H1 (cell line): ENCODE measurements around the gene VOPP1. TPM values are rescaled to one million over a fixed set of nuclear protein-coding genes. Genes with fewer than 3 reads are reported as not detected.
"Not testable (repeated sequence)": the region's sequence is repeated elsewhere in the genome, so short reads cannot be mapped to it uniquely, and the experiment has no call there.

Source experiments
- CTCF ChIA-PET: fragments of 300-600 bp; sonication (Branson Sonifier 250); formaldehyde crosslinking; loops from one replicate; lab custom pipeline; 2021; ENCODE audit not compliant: partially characterized antibody; lab: Charles Lee
- POLR2A ChIA-PET: fragments of 300-600 bp; sonication (Branson Sonifier 250); formaldehyde crosslinking; loops from one replicate; lab custom pipeline; 2021; ENCODE audit warnings: inconsistent platforms; ENCODE audit not compliant: partially characterized antibody; lab: Charles Lee
- DNase-seq, 2 experiments: peaks; one replicate each; pipeline versions ENCODE4 v3.0.0 to v3.0.0-alpha.2; 2010 to 2022; ENCODE audit warnings: low spot score in 2 of 2, low read depth in 1 of 2, mixed read lengths in 1 of 2
- FAIRE-seq: peaks from 2 replicates; lab custom pipeline; 2011; peaks lifted over from hg19 to GRCh38; lab: Jason Lieb, UNC
- H2AFZ ChIP-seq: 2 replicates; pipeline ENCODE4 v1.8.1; 2012; ENCODE audit warnings: low read length, inconsistent platforms
- H2AK5ac ChIP-seq: 2 replicates; pipeline ENCODE4 v1.6.1; 2013; ENCODE audit warnings: low read depth, low read length
- H2BK120ac ChIP-seq: replicated peaks from 2 replicates; pipeline ENCODE3; 2013; ENCODE audit warnings: low read depth, low read length, inconsistent platforms
- H2BK12ac ChIP-seq: 2 replicates; pipeline ENCODE4 v1.6.1; 2013; ENCODE audit warnings: low read depth, low read length
- H2BK15ac ChIP-seq: 2 replicates; pipeline ENCODE4 v1.6.1; 2013; ENCODE audit warnings: low read length
- H2BK20ac ChIP-seq: 2 replicates; pipeline ENCODE4 v1.6.1; 2013; ENCODE audit warnings: low read length
- H2BK5ac ChIP-seq: 2 replicates; pipeline ENCODE4 v1.6.1; 2013; ENCODE audit warnings: low read depth, low read length
- H3K14ac ChIP-seq: 2 replicates; pipeline ENCODE4 v1.6.1; 2013; ENCODE audit warnings: inconsistent platforms; ENCODE audit not compliant: insufficient read length
- H3K18ac ChIP-seq: 2 replicates; pipeline ENCODE4 v1.6.1; 2013; ENCODE audit warnings: low read length; ENCODE audit errors: extremely low read depth
- H3K23ac ChIP-seq: 2 replicates; pipeline ENCODE4 v1.6.1; 2013; ENCODE audit warnings: inconsistent platforms; ENCODE audit not compliant: insufficient read length
- H3K23me2 ChIP-seq: 2 replicates; pipeline ENCODE4 v1.6.1; 2013; ENCODE audit warnings: low read depth, low read length
- H3K27ac ChIP-seq: 2 replicates; pipeline ENCODE4 v1.6.1; 2011; ENCODE audit warnings: low read depth, low read length, inconsistent platforms
- H3K27me3 ChIP-seq, 4 experiments: replicated peaks in 1 of 4; 1 replicate in 1 of 4; 2 replicates in 3 of 4; pipeline versions ENCODE4 v1.6.1 to v1.8.1; 2011 to 2013; ENCODE audit warnings: low read length in 3 of 4, mild to moderate bottlenecking in 3 of 4, inconsistent platforms in 2 of 4, mixed read lengths in 2 of 4, moderate library complexity in 1 of 4; ENCODE audit not compliant: control insufficient read depth in 3 of 4, insufficient read depth in 3 of 4; ENCODE audit errors: extremely low read depth in 1 of 4
- H3K36me3 ChIP-seq, 4 experiments: 2 replicates each; pipeline versions ENCODE4 v1.6.1 to v1.8.1; 2011 to 2013; ENCODE audit warnings: mild to moderate bottlenecking in 4 of 4, low read length in 3 of 4, moderate library complexity in 2 of 4, control low read depth in 1 of 4, inconsistent platforms in 1 of 4; ENCODE audit not compliant: insufficient read depth in 4 of 4, control insufficient read depth in 2 of 4
- H3K4ac ChIP-seq: replicated peaks from 2 replicates; pipeline ENCODE3; 2013; ENCODE audit warnings: low read length, low read depth, mixed read lengths, inconsistent platforms; ENCODE audit not compliant: insufficient read length
- H3K4me1 ChIP-seq, 4 experiments: replicated peaks in 1 of 4; 1 replicate in 1 of 4; 2 replicates in 3 of 4; pipeline versions ENCODE4 v1.6.1 to v1.8.1; 2011 to 2013; ENCODE audit warnings: low read length in 3 of 4, inconsistent platforms in 2 of 4, mixed read lengths in 1 of 4; ENCODE audit not compliant: insufficient read depth in 4 of 4, control insufficient read depth in 3 of 4
- H3K4me2 ChIP-seq, 2 experiments: 2 replicates each; pipeline versions ENCODE4 v1.6.1 to v1.8.1; 2011 to 2013; ENCODE audit warnings: low read depth in 2 of 2, low read length in 2 of 2, control low read depth in 1 of 2, inconsistent platforms in 1 of 2, mild to moderate bottlenecking in 1 of 2; ENCODE audit not compliant: insufficient read depth in 1 of 2
- H3K4me3 ChIP-seq, 4 experiments: fragments of 200-600, 300-600 bp in 1 of 4; sonication (generic), shearing (Covaris generic), sonication (Bioruptor Twin) in 1 of 4; 2 replicates each; pipeline versions ENCODE4 v1.5.1 to v1.8.1; 2011 to 2016; ENCODE audit warnings: low read length in 4 of 4, low read depth in 3 of 4, control low read depth in 2 of 4, inconsistent platforms in 2 of 4, mild to moderate bottlenecking in 2 of 4, mixed read lengths in 1 of 4, moderate library complexity in 1 of 4; ENCODE audit not compliant: insufficient read depth in 2 of 4; ENCODE audit errors: extremely low read depth in 1 of 4
- H3K56ac ChIP-seq: replicated peaks from 2 replicates; pipeline ENCODE3; 2013; ENCODE audit warnings: low read depth, mild to moderate bottlenecking, mixed read lengths, low read length, inconsistent platforms; ENCODE audit not compliant: insufficient read length
- H3K79me1 ChIP-seq: 2 replicates; pipeline ENCODE4 v1.6.1; 2013; ENCODE audit warnings: low read depth, low read length, control low read depth
- H3K79me2 ChIP-seq, 2 experiments: 2 replicates each; pipeline versions ENCODE4 v1.6.1 to v1.8.1; 2012 to 2013; ENCODE audit warnings: low read length in 2 of 2, mild to moderate bottlenecking in 2 of 2, inconsistent platforms in 1 of 2; ENCODE audit not compliant: insufficient read depth in 2 of 2, control insufficient read depth in 1 of 2
- H3K9ac ChIP-seq, 4 experiments: replicated peaks in 1 of 4; 1 replicate in 1 of 4; 2 replicates in 3 of 4; pipeline versions ENCODE4 v1.6.1 to v1.8.1; 2011 to 2013; ENCODE audit warnings: low read depth in 3 of 4, low read length in 3 of 4, control low read depth in 2 of 4, mild to moderate bottlenecking in 2 of 4, moderate library complexity in 2 of 4, inconsistent platforms in 1 of 4; ENCODE audit errors: extremely low read depth in 1 of 4
- H3K9me3 ChIP-seq, 2 experiments: 2 replicates each; pipeline versions ENCODE4 v1.6.1 to v1.8.1; 2012 to 2013; ENCODE audit warnings: mild to moderate bottlenecking in 2 of 2, moderate library complexity in 2 of 2, control low read depth in 1 of 2, inconsistent platforms in 1 of 2, low read depth in 1 of 2, low read length in 1 of 2, mixed read lengths in 1 of 2; ENCODE audit not compliant: insufficient read depth in 2 of 2
- H4K20me1 ChIP-seq, 2 experiments: replicated peaks in 1 of 2; 2 replicates each; pipeline versions ENCODE3 to v1.8.1; 2011 to 2013; ENCODE audit warnings: inconsistent platforms in 2 of 2, low read length in 2 of 2, mild to moderate bottlenecking in 1 of 2; ENCODE audit not compliant: insufficient read depth in 2 of 2, control insufficient read depth in 1 of 2
- H4K5ac ChIP-seq: 2 replicates; pipeline ENCODE4 v1.6.1; 2013; ENCODE audit warnings: low read length, low read depth, mixed read lengths, inconsistent platforms; ENCODE audit not compliant: insufficient read length
- H4K8ac ChIP-seq: 2 replicates; pipeline ENCODE4 v1.8.0; 2013; ENCODE audit warnings: mild to moderate bottlenecking, moderate library complexity, low read length, inconsistent platforms; ENCODE audit not compliant: insufficient read depth; ENCODE audit errors: extremely low read depth
- H4K91ac ChIP-seq: replicated peaks from 2 replicates; pipeline ENCODE3; 2013; ENCODE audit warnings: low read length, mixed read lengths, inconsistent platforms; ENCODE audit not compliant: insufficient read length
- WGBS, 2 experiments: shearing (Covaris generic) in 1 of 2; methylation state at CpG; one replicate each; pipeline versions ENCODE4 v1.1.6 to v1.1.7; 2013 to 2015; ENCODE audit warnings: low lambda C conversion rate in 2 of 2, mixed read lengths in 2 of 2, inconsistent platforms in 1 of 2, low coverage in 1 of 2, missing lambda C conversion rate in 1 of 2; ENCODE audit not compliant: insufficient replicate concordance in 2 of 2, insufficient coverage in 1 of 2, insufficient read length in 1 of 2; ENCODE audit errors: extremely low coverage in 1 of 2, missing lambda C conversion rate in 1 of 2; 5-methylcytosine and 5-hydroxymethylcytosine counted together
- polyA plus RNA-seq, 7 experiments: library from polyadenylated mRNA; depleted of rRNA in 3 of 7; stranded (reverse) in 5 of 7; unstranded in 2 of 7; fragments of >200 nt in 5 of 7; fragments of 200-250 nt in 2 of 7; gene quantifications; 1 replicate in 5 of 7; 2 replicates in 1 of 7; 4 replicates in 1 of 7; pipeline versions ENCODE4 v1.2.1 to v1.2.3, GENCODE V29; 2011 to 2013; ENCODE audit warnings: missing spikeins in 2 of 7, mixed read lengths in 2 of 7
- total RNA-seq: library from RNA; stranded (reverse); fragmentation: NEBNext Ultra II Directional; extraction: Animal tissue kit (Norgen Biotek cat#: 25700); gene quantifications from 2 replicates; pipeline ENCODE4 v1.2.1, GENCODE V29; 2021
- TF ChIP-seq, protein P1 (sequence below), 3 experiments: IDR thresholded peaks; 1 replicate in 2 of 3; 2 replicates in 1 of 3; pipeline versions ENCODE4 v1.5.1 to v1.6.1; 2011; ENCODE audit warnings: low read length in 3 of 3, mild to moderate bottlenecking in 3 of 3, inconsistent platforms in 2 of 3, low read depth in 1 of 3, moderate library complexity in 1 of 3; ENCODE audit not compliant: insufficient read depth in 1 of 3; ENCODE audit errors: control extremely low read depth in 1 of 3

VOPP1 gene
- total and polyA plus RNA-seq, 2 of the 8 experiments (the other 6 are each of a cell fraction or from before 2014, with no cell fraction given) = 44.7 to 83.0 TPM

DNA sequence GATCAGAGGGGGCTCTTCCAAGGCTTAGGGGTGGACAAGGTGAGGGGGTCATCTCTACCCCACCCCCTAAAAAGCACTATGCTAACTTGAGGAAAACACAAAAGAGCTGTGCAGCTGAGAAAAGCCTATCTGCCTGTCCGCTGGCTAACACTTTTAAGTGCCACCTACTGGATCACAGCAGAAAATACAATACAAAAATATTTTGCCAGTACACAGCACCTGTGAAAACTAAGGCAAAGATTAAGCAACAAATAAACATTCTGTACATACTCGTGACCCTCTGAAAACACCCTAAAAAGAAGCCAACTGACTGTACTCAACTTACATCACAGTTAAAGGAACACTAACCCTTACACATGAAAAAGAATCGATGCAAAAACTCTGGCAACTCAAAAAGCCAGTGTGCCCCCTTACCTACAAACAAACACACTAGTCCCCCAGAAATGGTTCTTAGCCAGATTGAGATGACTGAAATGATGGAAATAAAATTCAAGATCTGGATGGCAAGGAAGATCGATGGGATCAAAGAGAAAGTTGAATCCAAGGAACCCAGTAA is 25.7 kb upstream of the VOPP1 start:
- H3K4me1 ChIP-seq, H4K5ac ChIP-seq, H3K23ac ChIP-seq, H3K4me2 ChIP-seq, H3K4ac ChIP-seq, H3K36me3 ChIP-seq, DNase-seq, H3K14ac ChIP-seq, H3K18ac ChIP-seq, POLR2A ChIA-PET, H3K27ac ChIP-seq, H4K91ac ChIP-seq, H2BK15ac ChIP-seq, H3K23me2 ChIP-seq, H4K20me1 ChIP-seq, H2BK20ac ChIP-seq, H3K9me3 ChIP-seq, H2BK12ac ChIP-seq, H2AFZ ChIP-seq, H3K79me2 ChIP-seq, H3K9ac ChIP-seq, H2BK5ac ChIP-seq, H2BK120ac ChIP-seq, H3K79me1 ChIP-seq, H3K56ac ChIP-seq, H3K27me3 ChIP-seq, H4K8ac ChIP-seq, H2AK5ac ChIP-seq, H3K4me3 ChIP-seq: not testable (repeated sequence)
- WGBS, 2 experiments = 67% methylated on average over 4 of the region's 4 CpGs; no CpG with 5 or more reads in 1 of the 2 experiments
- peak; percentile 66 for FAIRE-seq
- TF ChIP-seq, protein P1, sequence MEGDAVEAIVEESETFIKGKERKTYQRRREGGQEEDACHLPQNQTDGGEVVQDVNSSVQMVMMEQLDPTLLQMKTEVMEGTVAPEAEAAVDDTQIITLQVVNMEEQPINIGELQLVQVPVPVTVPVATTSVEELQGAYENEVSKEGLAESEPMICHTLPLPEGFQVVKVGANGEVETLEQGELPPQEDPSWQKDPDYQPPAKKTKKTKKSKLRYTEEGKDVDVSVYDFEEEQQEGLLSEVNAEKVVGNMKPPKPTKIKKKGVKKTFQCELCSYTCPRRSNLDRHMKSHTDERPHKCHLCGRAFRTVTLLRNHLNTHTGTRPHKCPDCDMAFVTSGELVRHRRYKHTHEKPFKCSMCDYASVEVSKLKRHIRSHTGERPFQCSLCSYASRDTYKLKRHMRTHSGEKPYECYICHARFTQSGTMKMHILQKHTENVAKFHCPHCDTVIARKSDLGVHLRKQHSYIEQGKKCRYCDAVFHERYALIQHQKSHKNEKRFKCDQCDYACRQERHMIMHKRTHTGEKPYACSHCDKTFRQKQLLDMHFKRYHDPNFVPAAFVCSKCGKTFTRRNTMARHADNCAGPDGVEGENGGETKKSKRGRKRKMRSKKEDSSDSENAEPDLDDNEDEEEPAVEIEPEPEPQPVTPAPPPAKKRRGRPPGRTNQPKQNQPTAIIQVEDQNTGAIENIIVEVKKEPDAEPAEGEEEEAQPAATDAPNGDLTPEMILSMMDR (IDR thresholded peaks at IDR 0.05; ENCODE audit: control extremely low read depth in 1 of 3, insufficient read depth in 1 of 3, low read depth in 1 of 3, low read length in 3 of 3) = peak in 1 of 3 experiments; percentile 3; a peak in 1 of 4 replicates
- CTCF ChIA-PET = interaction anchor here (0.6 to 1.9 kb wide), 7 partner anchors 9 to 498 kb away, joined by 3 to 8 read pairs (median 4); no protein-coding TSS in a partner anchor
